IPS-20b (cell line): ENCODE results near the gene UNC93B1.

Experiments
- H3K27ac ChIP-seq: one replicate; pipeline ENCODE4 v1.5.1; 2013; ENCODE audit warnings: low read length
- H3K27me3 ChIP-seq: 2 replicates; pipeline ENCODE4 v1.6.1; 2013; ENCODE audit warnings: mild to moderate bottlenecking, low read length, inconsistent platforms; ENCODE audit not compliant: insufficient read depth
- H3K36me3 ChIP-seq: 2 replicates; pipeline ENCODE4 v1.6.1; 2013; ENCODE audit warnings: low read depth, mild to moderate bottlenecking, inconsistent platforms, low read length, moderate library complexity; ENCODE audit not compliant: insufficient read depth
- H3K4me1 ChIP-seq: 2 replicates; pipeline ENCODE4 v1.6.1; 2013; ENCODE audit warnings: mild to moderate bottlenecking, control low read depth, inconsistent platforms, low read length, moderate library complexity; ENCODE audit not compliant: insufficient read depth
- H3K4me3 ChIP-seq: 2 replicates; pipeline ENCODE4 v1.5.1; 2013; ENCODE audit warnings: mild to moderate bottlenecking, low read length, inconsistent platforms
- H3K9ac ChIP-seq: 2 replicates; pipeline ENCODE4 v1.6.1; 2013; ENCODE audit warnings: low read depth, mild to moderate bottlenecking, inconsistent platforms, low read length, moderate library complexity
- H3K9me3 ChIP-seq: 2 replicates; pipeline ENCODE4 v1.6.1; 2013; ENCODE audit warnings: mild to moderate bottlenecking, low read depth, low read length, inconsistent platforms; ENCODE audit not compliant: insufficient read depth

UNC93B1 gene

DNA sequence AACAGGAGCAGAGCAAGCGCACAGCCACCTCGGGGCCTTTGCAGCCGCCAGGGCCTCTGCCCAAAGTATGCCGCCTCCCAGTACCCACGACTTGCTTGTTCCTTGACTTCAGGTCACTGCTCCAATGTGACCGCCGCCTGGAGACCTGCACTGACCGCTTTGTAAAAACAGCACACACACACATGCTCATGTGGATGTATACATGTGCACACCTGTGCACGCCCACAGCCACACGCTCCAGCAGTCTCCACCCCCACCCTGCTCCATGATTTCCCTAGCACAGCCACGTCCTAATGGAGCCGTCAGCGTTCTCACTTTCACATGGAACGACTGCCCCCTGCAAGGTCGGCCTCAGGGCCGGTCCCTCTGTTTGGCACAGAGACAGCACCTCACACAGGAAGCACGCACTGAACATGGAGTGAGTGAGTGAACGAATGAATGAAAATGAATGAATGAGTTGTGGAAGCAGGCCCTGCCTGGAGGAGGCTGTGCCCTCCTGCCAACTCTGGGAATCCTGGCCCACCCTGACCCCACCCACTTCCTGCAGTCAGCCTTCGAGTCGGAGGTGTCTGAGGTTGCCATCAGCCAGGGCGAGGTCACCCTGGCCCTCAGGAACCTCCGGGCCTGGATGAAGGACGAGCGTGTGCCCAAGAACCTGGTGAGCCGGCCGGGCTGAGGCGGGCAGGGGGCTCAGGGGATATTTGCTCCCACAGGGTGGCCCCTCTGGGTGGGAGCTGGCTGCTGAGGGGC is 14.3 kb upstream of the UNC93B1 start:
- no peak overlapping the region for H3K27ac ChIP-seq

DNA sequence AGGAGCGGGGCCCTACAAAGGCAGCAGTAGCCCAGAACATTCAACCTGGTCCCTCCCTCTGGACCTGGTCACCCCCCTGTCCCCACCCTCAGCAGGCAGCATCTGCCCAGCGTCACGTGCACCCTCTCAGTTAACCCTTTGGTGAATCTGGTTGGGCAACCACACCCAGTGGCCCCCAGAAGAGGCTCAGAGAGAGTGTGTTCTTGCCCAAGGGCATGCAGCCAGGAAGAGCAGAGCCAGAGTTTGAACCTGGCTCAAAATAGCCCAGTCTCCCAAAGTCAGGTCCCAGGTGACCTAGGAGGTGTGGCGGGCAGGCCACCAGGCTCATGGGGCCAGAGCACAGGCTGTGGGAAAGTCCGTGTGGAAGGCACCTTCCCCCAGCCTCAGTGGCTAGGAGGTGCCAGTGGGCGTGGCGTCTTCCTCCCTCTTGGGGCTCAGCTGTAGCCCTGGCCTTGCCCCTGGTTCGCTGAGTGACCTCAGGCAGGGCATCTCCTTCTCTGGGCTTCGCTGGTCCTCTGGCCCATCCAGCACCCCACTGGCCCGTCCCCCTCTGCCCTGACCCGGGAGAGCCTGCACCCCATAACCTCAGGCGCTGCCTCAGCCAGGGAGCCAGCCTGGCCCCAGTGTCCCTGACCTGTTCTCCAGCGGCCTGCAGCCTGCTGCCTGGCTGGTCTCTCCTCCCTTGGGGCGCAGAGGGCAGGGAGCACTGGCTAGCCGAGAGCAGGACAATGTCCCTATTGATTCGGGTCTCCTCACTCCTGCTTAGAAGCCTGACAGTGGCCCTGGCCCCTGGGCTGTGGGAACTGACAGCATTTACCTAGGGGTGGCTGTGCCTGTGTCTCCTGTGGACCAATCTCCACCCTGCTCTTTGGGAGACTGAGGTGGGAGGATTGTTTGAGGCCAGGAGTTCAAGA is 13.3 kb upstream of the UNC93B1 start:
- Histone ChIP-seq H3K4me1 (no peaks in the 10 kb centered on the region), H3K36me3 (no peaks in the 10 kb centered on the region), H3K9me3 (no peaks in the 10 kb centered on the region), H3K27ac (no peak overlapping the region), H3K9ac (no peak overlapping the region), H3K4me3 (no peak overlapping the region), H3K27me3 (no peaks in the 10 kb centered on the region)

More for the DNA sequence above, 14.3 kb upstream of the UNC93B1 start:
- no peak overlapping the region for H3K4me3 ChIP-seq
- no peaks in the 10 kb centered on the region for H3K9me3 ChIP-seq
- no peaks in the 10 kb centered on the region for H3K36me3 ChIP-seq
- H3K4me1 ChIP-seq, result no peaks in the 10 kb centered on the region
- no peaks in the 10 kb centered on the region for H3K27me3 ChIP-seq
- H3K9ac ChIP-seq, result no peak overlapping the region

DNA sequence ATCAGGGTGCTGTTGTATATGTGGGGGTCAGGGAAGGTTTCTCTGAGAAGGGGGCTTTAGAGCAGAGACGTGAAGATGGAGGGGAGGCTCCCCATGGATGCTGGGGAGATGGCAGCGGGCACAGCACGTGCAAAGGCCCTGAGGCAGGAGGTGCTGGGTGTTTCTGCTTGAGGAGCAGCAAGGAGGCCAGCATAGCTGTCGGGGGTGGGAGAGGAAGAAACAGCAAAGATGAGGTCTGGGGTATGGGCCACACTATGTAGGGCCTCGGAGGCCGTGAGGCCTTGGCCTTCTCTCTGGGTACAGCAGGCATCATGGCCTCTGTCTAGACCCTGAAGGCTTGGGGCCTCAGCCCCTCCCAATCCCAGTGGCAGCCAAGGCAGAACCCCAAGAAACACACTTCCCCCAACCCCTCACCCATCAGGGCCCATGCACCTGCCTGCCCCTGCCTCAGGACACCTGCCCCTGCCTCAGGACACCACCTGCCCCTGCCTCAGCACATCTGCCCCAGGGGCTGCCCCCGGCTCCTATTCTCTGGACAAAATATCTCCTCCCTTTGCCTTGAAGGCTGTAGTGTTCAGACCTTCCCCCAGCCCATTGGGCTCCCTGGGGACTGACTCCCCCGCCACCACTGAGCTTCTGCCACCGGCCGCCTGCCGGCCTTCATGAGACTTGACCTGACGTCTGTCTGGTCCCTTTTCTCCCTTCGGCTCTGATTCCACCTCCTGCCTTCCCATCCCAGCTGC is 12.4 kb upstream of the UNC93B1 start:
- no peak overlapping the region for H3K27ac ChIP-seq
- H3K9me3 ChIP-seq, result no peaks in the 10 kb centered on the region
- no peaks in the 10 kb centered on the region for H3K27me3 ChIP-seq
- H3K4me1 ChIP-seq, result no peaks in the 10 kb centered on the region
- no peaks in the 10 kb centered on the region for H3K36me3 ChIP-seq
- no peak overlapping the region for H3K9ac ChIP-seq
- H3K4me3 ChIP-seq, result no peak overlapping the region

DNA sequence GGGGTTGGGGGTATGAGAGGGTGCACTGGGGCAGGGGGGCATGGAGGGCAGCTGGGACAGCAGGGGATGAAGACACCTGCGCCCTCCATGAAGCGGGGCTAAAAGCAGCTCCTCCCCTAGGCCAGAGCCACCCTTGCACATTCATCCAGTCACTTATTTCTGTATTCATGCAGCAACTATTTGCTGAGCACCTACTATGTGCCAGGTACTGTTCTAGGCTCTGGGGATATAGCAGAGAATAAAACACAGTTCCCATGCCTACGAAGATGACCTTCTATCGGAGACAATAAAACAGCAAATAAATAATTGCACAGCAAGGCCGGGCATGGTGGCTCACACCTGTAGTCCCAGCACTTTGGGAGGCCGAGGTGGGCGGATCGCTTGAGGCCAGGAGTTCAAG is 11.6 kb upstream of the UNC93B1 start:
- H3K27me3 ChIP-seq, result no peaks in the 10 kb centered on the region
- no peak overlapping the region for H3K4me3 ChIP-seq
- no peaks in the 10 kb centered on the region for H3K36me3 ChIP-seq
- no peak overlapping the region for H3K27ac ChIP-seq
- H3K4me1 ChIP-seq, result peaks cover 2% of the 10 kb centered on the region; the same call in 1 of the 2 replicates
- H3K9me3 ChIP-seq, result no peaks in the 10 kb centered on the region
- H3K9ac ChIP-seq, result no peak overlapping the region

DNA sequence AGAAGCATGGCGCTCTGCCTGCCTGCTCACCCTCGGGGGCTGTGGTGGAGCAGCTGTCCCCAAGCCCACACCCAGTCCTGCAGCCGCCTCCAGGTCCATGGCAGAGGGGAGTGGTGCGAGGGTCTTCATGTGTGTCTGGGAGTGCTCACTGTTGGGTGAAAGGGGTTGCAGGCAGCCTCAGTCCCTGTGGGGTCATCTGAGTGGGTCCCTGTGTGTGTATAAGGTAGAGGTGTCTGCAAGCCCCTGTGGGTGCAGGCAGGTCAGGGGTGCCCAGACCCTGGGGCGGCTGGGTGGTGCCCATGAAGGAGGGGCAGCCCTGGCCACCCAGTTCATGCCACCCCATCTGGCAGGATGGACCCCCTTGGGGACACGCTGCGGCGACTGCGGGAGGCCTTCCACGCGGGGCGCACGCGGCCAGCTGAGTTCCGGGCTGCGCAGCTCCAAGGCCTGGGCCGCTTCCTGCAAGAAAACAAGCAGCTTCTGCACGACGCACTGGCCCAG is 11.1 kb upstream of the UNC93B1 start:
- Histone ChIP-seq H3K27ac (no peak overlapping the region), H3K36me3 (no peaks in the 10 kb centered on the region), H3K9me3 (no peaks in the 10 kb centered on the region), H3K27me3 (no peaks in the 10 kb centered on the region), H3K4me1 (peaks cover 5% of the 10 kb centered on the region; the same call in 1 of the 2 replicates), H3K4me3 (no peak overlapping the region), H3K9ac (no peak overlapping the region)

DNA sequence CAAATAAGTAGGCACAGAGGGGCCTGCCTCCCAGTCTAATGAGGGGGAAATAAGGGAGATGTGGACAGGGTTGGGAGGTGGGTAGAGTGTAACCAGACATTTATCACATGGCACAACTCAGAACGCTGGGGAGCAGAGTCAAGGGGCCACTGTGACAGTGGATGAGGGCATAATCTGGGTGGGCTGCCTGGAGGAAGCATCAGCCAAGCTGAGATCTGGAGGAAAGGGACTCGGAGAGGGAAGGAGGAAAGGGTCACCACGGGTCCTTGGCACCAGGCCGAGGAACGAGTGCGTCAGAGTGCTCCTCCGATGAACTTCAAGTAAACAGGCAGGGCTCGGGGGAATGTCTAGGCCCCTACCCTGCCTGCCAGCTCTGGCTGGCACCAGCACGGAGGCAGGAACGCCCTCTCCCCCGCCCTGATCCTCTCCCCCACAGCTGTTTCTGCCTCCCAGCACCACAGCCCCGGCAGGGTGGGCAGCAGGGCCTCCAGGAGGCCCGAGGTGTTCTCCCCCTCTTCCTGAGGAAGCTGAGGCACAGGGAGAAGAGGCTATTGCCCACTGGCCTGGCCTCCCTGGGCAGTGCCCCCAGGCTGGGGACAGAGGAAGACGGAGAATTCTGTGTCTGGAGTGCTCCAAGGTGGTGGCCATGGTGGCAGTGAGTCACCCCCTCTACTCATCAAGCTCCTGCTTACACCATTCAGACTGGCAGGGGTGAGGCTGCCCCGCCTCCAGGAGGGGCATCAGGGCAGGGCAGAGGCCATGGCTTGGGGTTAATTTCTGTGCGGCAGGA is 10.5 kb upstream of the UNC93B1 start:
- Histone ChIP-seq H3K9me3 (no peaks in the 10 kb centered on the region), H3K9ac (no peak overlapping the region), H3K4me1 (peaks cover 5% of the 10 kb centered on the region; the same call in 1 of the 2 replicates), H3K27me3 (no peaks in the 10 kb centered on the region), H3K4me3 (no peak overlapping the region), H3K36me3 (no peaks in the 10 kb centered on the region), H3K27ac (no peak overlapping the region)

DNA sequence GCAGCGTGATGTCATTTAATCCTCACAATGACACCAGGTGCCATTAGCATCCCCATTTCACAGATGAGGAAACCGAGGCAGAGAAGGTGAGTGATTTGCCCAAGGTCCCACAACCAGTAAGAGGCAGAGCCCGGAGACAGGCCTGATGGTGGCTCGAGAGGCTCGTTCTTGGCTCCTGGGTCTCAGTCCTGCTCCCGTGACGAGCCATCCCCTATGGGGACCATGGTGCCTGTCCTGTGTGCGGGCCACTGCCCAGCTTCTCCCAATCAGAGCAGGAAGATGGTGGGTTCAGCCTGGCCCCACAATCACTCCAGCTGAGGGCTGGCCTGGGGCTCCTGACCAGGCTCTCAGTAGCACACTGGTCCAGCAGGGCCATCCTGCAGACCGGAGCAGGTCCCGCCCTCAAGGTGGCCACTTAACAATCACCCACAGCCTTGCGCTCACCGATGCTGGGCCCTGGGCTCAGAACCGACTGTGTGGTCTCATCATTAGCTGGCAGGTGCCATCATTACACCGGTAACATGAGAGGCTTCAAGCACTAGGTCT is 9.8 kb upstream of the UNC93B1 start:
- Histone ChIP-seq H3K36me3 (no peaks in the 10 kb centered on the region), H3K27ac (no peak overlapping the region), H3K9ac (no peak overlapping the region), H3K4me3 (no peak overlapping the region), H3K9me3 (no peaks in the 10 kb centered on the region), H3K27me3 (no peaks in the 10 kb centered on the region), H3K4me1 (peaks cover 5% of the 10 kb centered on the region; the same call in 1 of the 2 replicates)

DNA sequence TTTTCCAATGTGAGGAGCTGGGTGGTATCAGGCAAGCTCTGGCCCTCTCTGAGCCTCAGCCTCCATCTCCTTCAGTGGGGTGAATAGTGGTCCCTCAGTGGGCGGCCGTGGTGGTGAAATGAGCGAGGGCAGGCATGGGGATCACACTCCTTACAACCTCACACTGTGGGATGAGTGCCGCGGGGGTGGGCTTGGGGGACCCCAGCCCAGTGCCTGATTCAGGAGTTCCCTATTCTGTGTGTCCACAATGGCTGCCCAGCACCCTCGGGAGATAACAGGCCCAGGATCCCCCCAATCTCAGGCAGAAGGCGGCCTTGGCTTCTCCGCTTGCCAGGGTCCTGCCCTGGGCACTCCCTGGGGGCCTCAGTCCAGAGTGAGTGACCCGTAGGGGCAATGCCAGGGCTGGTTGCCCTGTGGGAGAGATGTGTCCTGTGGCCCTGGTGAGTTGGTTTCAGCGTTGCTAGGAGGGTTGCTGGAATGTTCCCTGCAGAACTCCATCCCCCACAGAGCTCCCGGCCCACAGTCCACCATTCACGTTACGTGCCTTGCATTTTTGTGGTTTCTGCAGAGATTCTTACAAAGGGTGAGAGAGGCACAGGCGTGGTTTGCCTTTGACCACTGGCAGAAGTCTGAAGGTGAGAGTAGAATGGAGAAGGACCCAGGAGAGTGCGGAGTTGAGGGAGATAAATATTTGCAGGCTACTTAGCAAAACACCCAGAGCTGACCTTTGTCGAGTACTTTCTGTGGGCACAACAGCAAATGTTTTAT is 9.1 kb upstream of the UNC93B1 start:
- no peak overlapping the region for H3K27ac ChIP-seq
- H3K4me1 ChIP-seq, result peaks cover 5% of the 10 kb centered on the region; the same call in 1 of the 2 replicates
- H3K27me3 ChIP-seq, result no peaks in the 10 kb centered on the region
- H3K4me3 ChIP-seq, result no peak overlapping the region
- H3K9ac ChIP-seq, result no peak overlapping the region
- no peaks in the 10 kb centered on the region for H3K36me3 ChIP-seq
- H3K9me3 ChIP-seq, result no peaks in the 10 kb centered on the region

DNA sequence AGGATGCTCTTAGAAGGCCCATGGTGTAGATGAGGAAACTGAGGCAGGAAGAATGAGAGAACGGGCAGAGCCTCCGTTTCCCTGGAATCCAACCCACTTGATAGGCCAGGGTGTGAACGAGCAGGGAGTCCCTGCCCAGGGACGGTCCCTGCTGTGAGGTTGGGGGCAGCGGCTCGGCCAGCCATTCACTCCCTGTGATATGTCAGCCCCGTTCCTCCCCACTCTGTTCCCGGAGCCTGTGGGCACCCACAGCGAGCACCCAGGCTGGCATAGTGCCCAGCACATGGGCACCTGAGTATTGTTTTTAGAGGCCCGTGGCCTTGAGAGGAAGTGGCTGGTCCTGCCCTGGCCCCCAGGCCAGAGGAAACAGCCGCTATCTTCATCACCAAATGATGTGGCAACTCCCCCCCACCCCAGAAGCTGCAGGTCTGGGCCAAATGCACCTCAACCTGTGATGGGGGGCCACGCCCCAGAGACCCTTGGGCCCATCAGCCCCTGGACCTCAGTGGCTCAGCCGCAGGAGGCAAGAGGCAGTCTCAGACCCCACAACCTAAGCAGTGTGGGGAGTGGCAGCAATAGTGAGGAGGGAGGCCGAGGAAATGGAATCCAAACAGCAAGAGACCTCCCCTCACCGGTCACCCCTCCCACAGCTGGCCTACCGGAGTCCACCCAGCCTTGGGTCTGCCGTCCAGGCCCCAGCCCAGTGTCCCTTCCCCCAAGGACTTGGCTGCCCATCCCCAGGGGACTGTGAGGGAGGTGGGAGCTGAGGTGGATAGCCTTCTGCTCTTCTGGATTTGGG is 8.3 kb upstream of the UNC93B1 start:
- no peak overlapping the region for H3K4me3 ChIP-seq
- peaks cover 5% of the 10 kb centered on the region; the same call in 1 of the 2 replicates for H3K4me1 ChIP-seq
- no peak overlapping the region for H3K27ac ChIP-seq
- no peak overlapping the region for H3K9ac ChIP-seq
- H3K27me3 ChIP-seq, result no peaks in the 10 kb centered on the region
- no peaks in the 10 kb centered on the region for H3K9me3 ChIP-seq
- H3K36me3 ChIP-seq, result no peaks in the 10 kb centered on the region
